ENCODE measurements around the gene ADGRG2. TPM values are rescaled to one million over a fixed set of nuclear protein-coding genes. Genes with fewer than 3 reads are reported as not detected.

ADGRG2 gene
- total and polyA plus RNA-seq, 2 experiments from 2014 or later: 2.1 to 4.5 TPM

DNA sequence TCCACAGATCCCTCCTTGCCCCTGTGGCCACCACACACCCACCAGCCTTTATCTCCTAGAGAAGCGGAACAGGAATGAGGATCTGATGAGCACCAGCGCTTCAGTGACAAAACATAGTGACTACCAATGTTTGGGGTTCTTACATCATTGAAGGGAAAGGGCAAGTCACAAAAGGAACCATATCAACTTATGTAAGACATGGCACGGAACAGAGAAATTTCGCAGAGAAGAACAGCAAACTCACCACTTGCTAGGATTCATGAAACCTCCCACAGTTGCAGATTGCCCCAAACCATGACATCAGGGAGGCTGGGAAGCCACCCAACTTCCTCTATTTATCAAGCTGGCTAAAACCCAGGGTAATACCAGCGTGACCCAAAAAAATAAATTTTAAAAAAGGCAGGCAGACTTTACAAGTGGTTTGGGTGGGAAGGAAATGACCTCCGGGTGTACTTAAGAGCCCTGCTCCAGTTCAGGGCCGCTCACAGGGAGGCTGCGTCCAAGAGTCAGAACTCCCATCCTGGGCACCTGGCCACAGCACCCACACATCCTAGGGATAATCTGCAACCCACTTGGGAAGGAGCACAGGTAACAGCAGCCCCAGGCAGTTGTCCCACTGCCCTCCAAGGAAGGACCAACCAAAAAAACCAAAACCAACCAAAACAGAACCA lies 36.0 kb downstream of the ADGRG2 start:
- 75% methylated on average over 8 of the region's 8 CpGs for WGBS (ENCODE audit: low lambda C conversion rate, missing lambda C conversion rate)
- H3K4me3 ChIP-seq: no peak overlapping the region

DNA sequence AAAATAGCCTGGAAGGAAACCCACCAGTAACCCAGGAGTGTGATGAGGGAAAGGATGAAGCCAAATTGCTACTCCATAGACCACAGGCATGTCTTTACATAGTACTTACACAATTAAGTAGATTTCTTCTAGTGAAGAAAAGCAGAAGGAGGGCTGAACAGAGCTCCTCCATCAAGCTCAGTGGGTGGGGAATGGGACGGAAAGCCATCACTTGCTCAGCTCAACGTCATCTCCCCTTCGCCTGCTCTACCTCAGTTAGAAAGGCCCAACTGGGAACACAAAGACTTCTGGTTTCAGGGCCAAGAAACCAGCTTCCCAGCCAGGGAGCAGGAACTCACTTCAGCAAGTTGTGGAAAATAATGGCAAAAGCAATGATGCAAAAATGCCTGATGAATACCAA lies 36.6 kb downstream of the ADGRG2 start:
- H3K4me1 ChIP-seq (ENCODE audit: insufficient read depth): no peaks in the 10 kb centered on the region
- H3K27ac ChIP-seq: no peak overlapping the region
- no peak for TF ChIP-seq EZH2 (IDR thresholded peaks at IDR 0.05; ENCODE audit: borderline replicate concordance)
- TF ChIP-seq, protein P1, sequence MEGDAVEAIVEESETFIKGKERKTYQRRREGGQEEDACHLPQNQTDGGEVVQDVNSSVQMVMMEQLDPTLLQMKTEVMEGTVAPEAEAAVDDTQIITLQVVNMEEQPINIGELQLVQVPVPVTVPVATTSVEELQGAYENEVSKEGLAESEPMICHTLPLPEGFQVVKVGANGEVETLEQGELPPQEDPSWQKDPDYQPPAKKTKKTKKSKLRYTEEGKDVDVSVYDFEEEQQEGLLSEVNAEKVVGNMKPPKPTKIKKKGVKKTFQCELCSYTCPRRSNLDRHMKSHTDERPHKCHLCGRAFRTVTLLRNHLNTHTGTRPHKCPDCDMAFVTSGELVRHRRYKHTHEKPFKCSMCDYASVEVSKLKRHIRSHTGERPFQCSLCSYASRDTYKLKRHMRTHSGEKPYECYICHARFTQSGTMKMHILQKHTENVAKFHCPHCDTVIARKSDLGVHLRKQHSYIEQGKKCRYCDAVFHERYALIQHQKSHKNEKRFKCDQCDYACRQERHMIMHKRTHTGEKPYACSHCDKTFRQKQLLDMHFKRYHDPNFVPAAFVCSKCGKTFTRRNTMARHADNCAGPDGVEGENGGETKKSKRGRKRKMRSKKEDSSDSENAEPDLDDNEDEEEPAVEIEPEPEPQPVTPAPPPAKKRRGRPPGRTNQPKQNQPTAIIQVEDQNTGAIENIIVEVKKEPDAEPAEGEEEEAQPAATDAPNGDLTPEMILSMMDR (IDR thresholded peaks at IDR 0.05; ENCODE audit: poor library complexity): no peak
- TF ChIP-seq EZH2phosphoT487 (IDR thresholded peaks at IDR 0.05; ENCODE audit: low read depth, severe bottlenecking, unreplicated experiment): no peak
- no peaks in the 10 kb centered on the region for H3K79me2 ChIP-seq
- H3K27me3 ChIP-seq: no peaks in the 10 kb centered on the region
- H3K9me3 ChIP-seq (ENCODE audit: low read depth): no peaks in the 10 kb centered on the region
- H3K36me3 ChIP-seq (replicated peaks; ENCODE audit: insufficient read depth, low read depth): no peaks in the 10 kb centered on the region
- WGBS (ENCODE audit: low lambda C conversion rate, missing lambda C conversion rate): 85% methylated on average over 3 of the region's 3 CpGs
- no peaks in the 10 kb centered on the region for H3K9me2 ChIP-seq (replicated peaks; ENCODE audit: insufficient read depth)
- H2AFZ ChIP-seq: no peak overlapping the region
- H3K4me2 ChIP-seq: no peak overlapping the region
- H3K4me3 ChIP-seq: no peak overlapping the region
- H4K20me1 ChIP-seq (ENCODE audit: insufficient read depth, poor library complexity, severe bottlenecking): no peaks in the 10 kb centered on the region
- DNase-seq (ENCODE audit: low spot score): no peak

More for the DNA sequence above, 36.0 kb downstream of the ADGRG2 start:
- no peaks in the 10 kb centered on the region for H4K20me1 ChIP-seq (ENCODE audit: insufficient read depth, poor library complexity, severe bottlenecking)
- H3K9me3 ChIP-seq (ENCODE audit: low read depth): no peaks in the 10 kb centered on the region
- no peak for DNase-seq (ENCODE audit: low spot score)
- no peaks in the 10 kb centered on the region for H3K36me3 ChIP-seq (replicated peaks; ENCODE audit: insufficient read depth, low read depth)
- no peaks in the 10 kb centered on the region for H3K79me2 ChIP-seq
- H3K27me3 ChIP-seq: no peaks in the 10 kb centered on the region
- no peaks in the 10 kb centered on the region for H3K4me1 ChIP-seq (ENCODE audit: insufficient read depth)
- no peak overlapping the region for H2AFZ ChIP-seq
- no peak overlapping the region for H3K27ac ChIP-seq
- TF ChIP-seq EZH2phosphoT487 (IDR thresholded peaks at IDR 0.05; ENCODE audit: low read depth, severe bottlenecking, unreplicated experiment) (no peak), EZH2 (IDR thresholded peaks at IDR 0.05; ENCODE audit: borderline replicate concordance) (no peak)
- TF ChIP-seq, protein P1 (IDR thresholded peaks at IDR 0.05; ENCODE audit: poor library complexity): no peak
- H3K9me2 ChIP-seq (replicated peaks; ENCODE audit: insufficient read depth): no peaks in the 10 kb centered on the region
- no peak overlapping the region for H3K4me2 ChIP-seq

DNA sequence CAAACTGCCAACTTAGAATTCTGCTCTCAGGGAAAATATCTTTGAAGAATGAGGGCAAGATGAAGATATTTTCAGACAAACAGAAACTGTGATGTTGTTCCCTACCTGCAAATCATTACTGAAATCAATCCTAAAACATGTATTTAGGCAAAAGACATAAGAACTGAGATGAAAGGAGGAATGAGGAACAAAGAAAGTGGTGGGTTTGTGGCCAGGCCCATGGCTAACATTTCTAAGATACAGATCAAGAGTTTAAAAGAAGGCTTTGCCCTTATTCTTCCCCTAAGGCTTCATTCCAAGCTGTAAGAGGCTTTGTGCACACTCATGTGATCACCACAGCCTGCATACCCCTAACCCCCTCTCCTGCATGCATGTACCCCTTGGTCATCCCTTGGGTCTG lies 46.5 kb downstream of the ADGRG2 start:
- DNase-seq (ENCODE audit: low spot score): no peak
- Histone ChIP-seq H3K36me3 (replicated peaks; ENCODE audit: insufficient read depth, low read depth) (no peaks in the 10 kb centered on the region), H3K9me3 (ENCODE audit: low read depth) (no peaks in the 10 kb centered on the region), H3K4me1 (ENCODE audit: insufficient read depth) (no peaks in the 10 kb centered on the region), H3K4me3 (no peak overlapping the region), H4K20me1 (ENCODE audit: insufficient read depth, poor library complexity, severe bottlenecking) (no peaks in the 10 kb centered on the region), H3K4me2 (no peak overlapping the region), H3K27ac (no peak overlapping the region), H2AFZ (no peak overlapping the region), H3K79me2 (no peaks in the 10 kb centered on the region), H3K9me2 (replicated peaks; ENCODE audit: insufficient read depth) (no peaks in the 10 kb centered on the region), H3K27me3 (no peaks in the 10 kb centered on the region)
- TF ChIP-seq, protein P1 (IDR thresholded peaks at IDR 0.05; ENCODE audit: poor library complexity): no peak
- TF ChIP-seq EZH2phosphoT487 (IDR thresholded peaks at IDR 0.05; ENCODE audit: low read depth, severe bottlenecking, unreplicated experiment): no peak
- TF ChIP-seq EZH2 (IDR thresholded peaks at IDR 0.05; ENCODE audit: borderline replicate concordance): no peak
